Muscle of back (tissue), 13 donors: ENCODE results near the gene WNT5B. TPM values are rescaled to one million over a fixed set of nuclear protein-coding genes. Genes with fewer than 3 reads are reported as not detected.

Experiments used
- DNase-seq, 3 donors: peaks; one replicate each; pipeline versions ENCODE4 v3.0.0 to v3.0.0-alpha.2; 2013
- long read RNA-seq, 9 donors: transcript quantifications; one replicate each; lab custom pipeline, GENCODE V29; 2026
- polyA plus RNA-seq, 10 donors: library from polyadenylated mRNA; unstranded; fragments of 120-200 nt; gene quantifications; one replicate each; pipeline ENCODE4 v1.2.1, GENCODE V29; 2013; ENCODE audit not compliant: insufficient read length in 10 of 10

Gene WNT5B
- polyA plus RNA-seq, result 10 to 100 TPM; 15.8 to 33.3 (median 30.3) TPM
- long read RNA-seq, donor 1, transcript WNT5B-202 (5 exons, 2,303 nt), result major isoform, 9 of 9 reads
- long read RNA-seq, donor 1, partial matches to known transcripts, result 0 of 9 reads
- long read RNA-seq, donor 1, other reads (novel, unspliced or antisense), result 0 of 9 reads
- long read RNA-seq, donor 2, partial matches to known transcripts, result 0 of 4 reads
- long read RNA-seq, donor 2, other reads (novel, unspliced or antisense), result 0 of 4 reads
- long read RNA-seq, donor 3, result 0 reads
- long read RNA-seq, donor 4, partial matches to known transcripts, result 0 of 4 reads
- long read RNA-seq, donor 4, other reads (novel, unspliced or antisense), result 0 of 4 reads
- long read RNA-seq, donor 5, partial matches to known transcripts, result 0 of 2 reads
- long read RNA-seq, donor 5, other reads (novel, unspliced or antisense), result 0 of 2 reads
- long read RNA-seq, donor 6, transcript WNT5B-202 (5 exons, 2,303 nt), result major isoform, 5 of 7 reads
- long read RNA-seq, donor 6, partial matches to known transcripts, result 0 of 7 reads
- long read RNA-seq, donor 6, other reads (novel, unspliced or antisense), result 0 of 7 reads
- long read RNA-seq, donor 7, partial matches to known transcripts, result 0 of 2 reads
- long read RNA-seq, donor 7, other reads (novel, unspliced or antisense), result 0 of 2 reads
- long read RNA-seq, donor 8, partial matches to known transcripts, result 0 of 1 reads
- long read RNA-seq, donor 8, other reads (novel, unspliced or antisense), result 0 of 1 reads
- long read RNA-seq, donor 9, partial matches to known transcripts, result 0 of 1 reads
- long read RNA-seq, donor 9, other reads (novel, unspliced or antisense), result 0 of 1 reads

GRCh38 chr12:1628666-1629337, at the start of gene WNT5B:
Gene WNT5B, plus strand, starts transcription at chr12:1629231. Its CDS starts 2,124 bp downstream, at chr12:1631355.
- peak in 2 of 3 donors; percentile 33 to 49 for DNase-seq

GRCh38 chr12:1579651-1580435, 49.2 kb upstream of the WNT5B start:
- DNase-seq, result no peak

GRCh38 chr12:1580526-1580925, 48.5 kb upstream of the WNT5B start:
- DNase-seq, result no peak

GRCh38 chr12:1581973-1582708, 46.9 kb upstream of the WNT5B start:
- DNase-seq, result peak in 1 of 3 donors; percentile 52

GRCh38 chr12:1582709-1583050, 46.4 kb upstream of the WNT5B start:
- DNase-seq, result no peak

GRCh38 chr12:1583421-1584078, 45.5 kb upstream of the WNT5B start:
- DNase-seq, result peak; percentile 84 to 90 (median 86)

- no peak for DNase-seq
Observed at GRCh38 chr12:1584326-1584725, 44.7 kb upstream of the WNT5B start.

GRCh38 chr12:1587927-1588574, 41.0 kb upstream of the WNT5B start:
- DNase-seq, result no peak

GRCh38 chr12:1588575-1588947, 40.5 kb upstream of the WNT5B start:
- no peak for DNase-seq

GRCh38 chr12:1590221-1590979, 38.6 kb upstream of the WNT5B start:
- DNase-seq, result peak in 1 of 3 donors; percentile 78

GRCh38 chr12:1591034-1591433, 38.0 kb upstream of the WNT5B start:
- DNase-seq, result peak in 1 of 3 donors; percentile 48

GRCh38 chr12:1591543-1591942, 37.5 kb upstream of the WNT5B start:
- DNase-seq, result no peak

GRCh38 chr12:1592444-1593173, 36.4 kb upstream of the WNT5B start:
- peak in 1 of 3 donors; percentile 79 for DNase-seq

- DNase-seq, result peak in 1 of 3 donors; percentile 69
Observed at GRCh38 chr12:1593174-1594005, 35.6 kb upstream of the WNT5B start.

- no peak for DNase-seq
Observed at GRCh38 chr12:1594006-1594260, 35.1 kb upstream of the WNT5B start.

- DNase-seq, result peak; percentile 88 to 96 (median 93)
Observed at GRCh38 chr12:1594261-1595025, 34.6 kb upstream of the WNT5B start, which contains the start of gene FBXL14. Gene FBXL14, minus strand, starts transcription at chr12:1594581. Its CDS starts 515 bp downstream, at chr12:1594066.
